SK-N-MC (cell line): ENCODE measurements around the gene TAF4B.

Experiments used
- EZH2 ChIP-seq: fragments of 200-600 bp; sonication (generic); IDR thresholded peaks from one replicate; pipeline ENCODE4 v1.6.1; 2017; ENCODE audit warnings: antibody characterized with exemption
- POLR2AphosphoS5 ChIP-seq: IDR thresholded peaks from 2 replicates; pipeline ENCODE4 v1.6.1; 2012; ENCODE audit warnings: mild to moderate bottlenecking, low read depth, low read length, borderline replicate concordance

- TF ChIP-seq EZH2 (no peak), POLR2AphosphoS5 (no peak)
These were observed 1.1 kb upstream of the TAF4B start for GRCh38 chr18:26225022-26225693.
